Activated gamma-delta T cell treated with anti-CD3 and anti-CD28 coated beads, Interleukin-2, amount 50 U/mL, for 16 hours (primary cell): Measurements from ENCODE around the gene C10orf143.
"Not testable (repeated sequence)": the region's sequence is repeated elsewhere in the genome, so short reads cannot be mapped to it uniquely, and the experiment has no call there.

Experiments
- DNase-seq: peaks from one replicate; pipeline ENCODE4 v3.0.0-alpha.2; 2020; ENCODE audit warnings: low read depth

Gene C10orf143

DNA sequence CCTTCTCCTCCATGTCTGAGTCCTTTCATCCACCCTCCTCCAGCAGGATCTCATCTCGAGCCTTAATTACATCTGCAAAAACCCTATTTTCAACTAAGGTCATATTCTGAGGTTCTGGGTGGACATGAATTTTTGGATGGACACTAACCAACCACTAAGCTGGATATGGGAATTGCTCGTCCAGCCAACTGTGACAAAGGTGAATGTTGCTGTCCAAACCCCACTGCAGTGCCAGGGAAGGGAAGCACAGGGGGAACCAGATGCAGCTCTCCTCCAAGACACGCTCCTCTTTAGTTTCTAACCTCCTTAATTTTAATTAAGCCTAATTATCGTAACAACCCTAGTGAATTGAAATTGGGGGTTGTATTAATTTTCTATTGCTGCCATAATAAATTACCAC is 81.4 kb downstream of the C10orf143 start:
- no peak for DNase-seq

DNA sequence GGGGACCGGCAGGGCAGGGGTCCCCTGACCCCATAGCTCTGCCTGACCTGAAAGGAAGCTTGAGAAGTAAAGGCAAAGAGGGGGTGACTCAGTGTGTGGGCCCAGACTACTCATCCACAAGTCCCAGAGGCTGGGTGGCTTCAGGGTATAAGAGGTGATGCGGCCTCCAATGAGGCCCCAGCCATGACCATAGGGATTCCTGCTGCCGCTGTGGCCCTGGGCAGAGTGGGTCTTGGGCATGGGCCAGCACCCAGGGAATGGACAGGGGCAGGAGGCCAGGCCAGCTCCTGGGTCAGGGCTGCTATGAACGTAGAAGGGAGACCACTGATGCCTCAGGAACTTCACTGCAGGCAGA is 82.2 kb downstream of the C10orf143 start:
- no peak for DNase-seq

DNA sequence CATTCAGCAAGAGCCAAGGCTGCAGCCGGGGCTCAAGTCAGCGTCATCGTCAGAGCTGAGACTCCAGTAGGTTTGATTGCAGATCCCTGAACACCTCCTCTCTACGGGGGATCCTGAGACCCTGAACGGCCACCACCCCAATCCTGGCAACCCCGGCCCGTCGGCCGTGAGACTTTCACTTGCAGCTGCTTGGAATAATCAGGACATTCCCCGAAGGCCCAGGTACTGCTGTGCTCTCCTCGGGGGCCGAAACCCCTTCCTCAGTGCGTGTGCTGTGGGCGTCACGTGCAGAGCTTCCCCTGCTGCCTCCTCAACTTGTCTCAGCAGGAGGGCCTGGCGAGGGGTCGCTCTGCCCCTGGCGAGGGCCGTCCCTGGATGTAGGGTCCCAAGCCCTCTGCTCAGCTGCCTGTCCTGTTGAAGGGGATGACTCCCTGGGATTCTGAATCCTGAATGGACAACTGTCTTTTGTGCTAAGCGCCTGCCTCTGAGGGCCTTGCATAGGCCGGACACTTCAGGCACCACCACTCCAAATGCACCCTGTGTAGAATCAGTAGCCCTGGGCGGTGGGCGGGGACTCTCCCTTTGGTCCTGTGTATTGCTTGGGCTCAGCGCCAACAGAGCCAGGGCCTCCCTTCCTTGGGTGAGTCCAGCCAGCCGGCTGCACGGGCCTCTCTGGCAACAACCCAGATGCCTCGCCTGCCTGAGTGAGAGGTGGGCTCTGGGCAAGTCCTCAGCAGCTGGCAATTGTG is 82.7 kb downstream of the C10orf143 start:
- no peak for DNase-seq

DNA sequence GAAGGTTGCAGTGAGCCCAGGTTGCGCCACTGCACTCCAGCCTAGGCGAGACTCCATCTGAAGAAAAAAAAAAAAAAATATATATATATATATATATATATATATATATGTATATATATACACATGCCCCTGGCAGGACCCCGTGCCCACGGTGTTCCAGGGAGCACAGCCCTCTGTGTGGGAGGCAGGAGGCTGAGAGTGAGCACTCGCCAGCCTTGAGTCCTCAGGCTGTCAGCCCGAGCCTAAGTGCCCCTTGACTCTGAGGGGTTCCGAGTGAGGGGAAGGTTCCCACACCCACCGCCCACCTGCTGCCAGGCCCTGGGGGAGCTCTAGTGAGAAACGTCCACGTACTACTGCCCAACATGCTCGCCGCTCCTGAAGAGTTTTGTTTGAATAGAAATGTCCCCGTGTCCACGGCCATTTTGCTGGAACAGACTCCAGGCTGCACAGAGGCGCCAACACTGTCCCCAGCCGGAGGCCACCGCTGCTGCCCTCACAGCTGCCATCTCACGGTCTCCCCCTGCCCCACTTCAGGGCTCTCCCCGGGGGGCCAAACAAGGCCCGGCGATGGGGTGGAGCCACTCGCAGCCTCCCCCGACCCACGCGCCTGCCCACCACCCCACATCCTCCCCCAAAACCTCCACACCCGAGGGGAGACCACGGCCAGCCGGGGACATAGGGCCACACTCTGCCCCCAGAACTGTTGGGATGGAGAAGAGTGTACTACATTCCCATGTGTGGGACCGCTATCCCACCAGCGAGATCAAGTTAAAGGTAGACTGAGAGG is 83.8 kb downstream of the C10orf143 start:
- no peak for DNase-seq

DNA sequence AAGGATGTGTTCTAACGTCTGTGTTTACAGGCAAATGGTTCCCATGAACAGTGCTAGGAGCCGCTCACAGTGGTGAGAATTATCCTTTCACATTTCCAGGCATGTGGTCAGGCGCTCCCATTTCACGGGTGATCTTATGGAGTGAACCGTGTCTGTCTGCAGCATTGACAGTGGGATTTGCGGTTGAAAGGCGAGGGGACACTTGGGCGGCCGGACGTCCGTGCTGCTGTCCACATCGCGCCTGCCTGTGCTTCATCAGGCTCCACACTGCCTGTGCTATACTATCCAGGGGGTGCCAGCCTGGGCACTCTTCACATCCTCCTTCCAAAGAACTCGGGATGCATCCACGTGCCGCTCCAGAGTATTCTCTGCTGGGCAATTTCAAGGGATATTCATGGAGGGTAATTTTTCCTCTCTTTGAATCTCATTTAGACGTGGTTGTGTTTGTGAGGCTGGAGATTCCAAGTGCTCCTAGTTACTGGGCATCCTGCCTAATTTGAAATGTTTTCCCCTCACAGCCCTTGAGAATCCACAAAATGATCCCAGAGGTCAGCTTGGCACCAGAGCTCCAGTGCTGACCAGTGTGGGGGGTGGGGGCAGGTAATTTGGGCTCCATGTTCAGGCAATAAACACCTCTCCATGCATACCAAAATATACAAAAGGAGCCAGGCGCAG is 84.7 kb downstream of the C10orf143 start:
- DNase-seq = no peak

DNA sequence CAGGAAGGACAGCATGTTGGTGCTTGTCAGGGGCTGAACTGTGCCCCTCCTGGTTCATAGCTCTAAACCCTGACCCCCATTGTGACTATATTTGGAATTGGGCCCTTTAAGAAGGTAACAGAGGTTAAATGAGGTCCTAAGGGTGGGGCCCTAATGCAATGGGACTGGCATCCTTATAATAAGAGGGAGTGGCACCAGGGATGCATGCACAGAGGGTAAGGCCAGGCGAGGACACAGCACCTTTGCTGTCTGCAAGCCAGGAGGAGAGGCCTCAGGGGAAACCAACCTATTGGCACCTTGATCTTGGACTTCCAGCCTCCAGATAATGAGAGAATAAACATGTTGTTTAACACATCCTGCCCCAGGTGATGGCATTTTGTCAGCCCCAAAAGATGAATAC is 85.3 kb downstream of the C10orf143 start:
- no peak for DNase-seq

DNA sequence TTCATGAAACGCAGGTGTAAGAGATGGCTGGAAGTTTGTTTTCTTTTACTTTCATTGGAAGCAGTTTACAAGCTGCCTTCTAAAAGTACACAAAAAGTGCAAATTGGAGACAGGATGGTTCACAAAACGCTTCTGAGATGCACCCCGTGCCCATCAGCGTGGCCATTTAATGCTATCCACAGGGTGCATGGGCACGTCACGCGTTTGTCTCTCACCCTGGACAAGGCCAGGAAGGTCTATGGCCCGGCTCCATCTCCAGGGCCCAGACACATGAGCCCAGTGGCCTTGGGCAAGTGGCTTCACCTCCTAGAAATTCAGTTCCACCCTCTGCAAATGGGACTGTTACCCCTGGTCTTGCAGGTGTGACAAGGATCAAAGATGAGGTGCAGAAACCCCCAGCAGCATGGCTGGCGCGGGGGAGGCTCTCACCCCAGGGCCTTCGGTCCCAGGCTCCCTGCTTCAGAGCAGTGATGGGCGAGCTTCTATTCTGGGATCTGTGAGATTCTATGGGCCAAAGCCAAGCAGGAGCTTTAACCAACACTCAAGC is 85.8 kb downstream of the C10orf143 start:
- no peak for DNase-seq

DNA sequence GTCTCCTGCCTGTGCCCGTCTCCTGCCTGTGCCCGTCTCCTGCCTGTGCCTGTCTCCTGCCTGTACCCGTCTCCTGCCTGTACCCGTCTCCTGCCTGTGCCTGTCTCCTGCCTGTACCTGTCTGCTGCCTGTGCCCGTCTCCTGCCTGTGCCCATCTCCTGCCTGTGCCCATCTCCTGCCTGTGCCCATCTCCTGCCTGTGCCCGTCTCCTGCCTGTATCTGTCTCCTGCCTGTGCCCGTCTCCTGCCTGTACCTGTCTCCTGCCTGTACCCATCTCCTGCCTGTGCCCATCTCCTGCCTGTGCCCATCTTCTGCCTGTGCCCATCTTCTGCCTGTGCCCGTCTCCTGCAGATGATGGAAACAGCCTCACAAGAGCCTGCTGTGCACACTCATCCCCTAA is 86.3 kb downstream of the C10orf143 start:
- DNase-seq = not testable (repeated sequence)

DNA sequence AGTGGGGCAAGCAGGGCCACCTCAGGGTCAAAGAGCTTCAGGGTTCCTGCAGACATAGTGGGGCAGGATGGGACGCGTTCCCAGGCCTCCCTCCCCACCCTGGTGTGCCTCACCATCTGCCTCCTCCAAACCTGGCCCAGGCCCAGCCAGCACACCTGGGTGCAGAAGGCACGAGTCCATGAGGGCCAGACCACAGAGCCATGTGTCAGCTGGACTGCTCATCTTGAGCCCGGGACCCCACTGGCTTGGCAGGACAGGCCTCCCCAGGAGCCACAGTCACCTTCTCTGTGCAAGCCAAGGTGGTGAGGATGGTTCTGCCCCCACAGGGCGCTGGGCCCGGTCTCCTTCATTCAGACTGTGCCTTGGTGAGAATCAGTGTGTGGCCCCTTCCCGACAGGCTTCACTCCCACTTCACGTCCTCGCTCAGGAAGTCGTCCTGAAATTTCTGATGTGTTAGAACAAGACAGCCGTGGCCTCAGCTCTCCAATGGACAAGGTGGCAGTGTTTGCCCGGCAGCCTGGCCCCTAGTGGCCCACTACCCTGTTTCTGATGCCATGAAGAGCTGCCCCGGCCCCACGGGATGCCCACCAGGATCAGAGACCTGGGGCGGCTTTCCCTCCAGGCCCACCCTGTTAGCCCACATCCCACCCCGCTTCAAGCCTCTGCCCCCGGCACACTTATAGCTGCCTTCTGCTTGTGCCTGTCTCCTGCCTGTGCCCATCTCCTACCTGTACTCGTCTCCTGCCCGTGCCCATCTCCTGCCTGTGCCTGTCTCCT is 87.0 kb downstream of the C10orf143 start:
- DNase-seq = no peak

DNA sequence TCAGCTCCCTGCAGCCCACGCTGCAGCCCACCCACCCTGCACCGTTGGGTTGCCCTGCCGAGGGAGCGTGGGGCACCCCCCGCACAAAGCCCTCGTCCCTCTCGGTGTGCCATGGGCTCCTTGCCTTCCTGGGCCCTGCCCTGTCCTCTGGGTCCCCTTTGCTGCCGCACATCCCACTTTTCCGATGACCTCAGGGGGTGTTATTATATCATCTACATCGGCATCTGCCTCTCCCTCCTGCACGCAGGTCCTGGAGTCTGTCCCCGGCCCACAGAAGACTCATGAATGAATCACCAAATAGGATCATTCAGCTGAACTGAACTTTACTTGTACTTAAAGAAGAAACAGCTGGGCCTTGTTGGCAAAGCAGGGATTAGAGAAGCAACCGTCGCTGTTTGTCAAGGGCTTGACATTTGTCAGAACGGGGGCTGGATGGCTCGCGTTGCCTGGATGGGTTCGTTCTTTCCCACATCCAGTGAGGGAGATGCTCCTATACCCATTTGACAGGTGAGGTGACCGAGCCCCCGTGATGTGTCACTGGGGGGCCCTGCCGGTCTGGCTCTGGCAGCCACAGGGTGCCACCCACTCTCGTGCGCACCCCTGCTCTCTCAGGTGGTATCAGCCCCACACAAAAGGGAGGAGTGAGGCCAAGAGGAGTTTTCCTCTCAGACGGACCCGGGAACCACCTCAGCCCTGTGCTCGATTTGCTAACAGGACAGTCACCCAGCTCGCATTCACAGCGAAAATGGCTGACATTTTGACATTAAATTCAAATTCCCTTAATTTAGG is 87.9 kb downstream of the C10orf143 start:
- DNase-seq = no peak

DNA sequence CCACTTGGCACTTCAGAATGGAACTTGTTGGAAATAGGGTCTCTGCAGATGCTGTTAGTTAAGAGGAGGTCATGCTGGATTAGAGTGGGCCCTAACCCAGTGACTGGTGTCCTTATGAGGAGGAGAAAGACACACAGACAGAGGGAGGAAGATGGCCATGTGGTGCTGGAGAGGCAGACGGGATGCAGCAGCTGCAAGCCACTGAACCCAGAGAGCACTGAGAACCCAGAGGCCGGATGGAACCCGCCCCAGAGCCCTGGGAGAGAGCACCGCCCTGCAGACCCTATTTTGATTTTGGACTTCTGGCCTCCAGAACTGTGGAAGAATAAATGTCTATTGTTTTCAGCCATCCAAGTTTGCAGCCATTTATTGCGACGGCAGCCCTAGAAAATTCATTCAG is 88.5 kb downstream of the C10orf143 start:
- DNase-seq = no peak

DNA sequence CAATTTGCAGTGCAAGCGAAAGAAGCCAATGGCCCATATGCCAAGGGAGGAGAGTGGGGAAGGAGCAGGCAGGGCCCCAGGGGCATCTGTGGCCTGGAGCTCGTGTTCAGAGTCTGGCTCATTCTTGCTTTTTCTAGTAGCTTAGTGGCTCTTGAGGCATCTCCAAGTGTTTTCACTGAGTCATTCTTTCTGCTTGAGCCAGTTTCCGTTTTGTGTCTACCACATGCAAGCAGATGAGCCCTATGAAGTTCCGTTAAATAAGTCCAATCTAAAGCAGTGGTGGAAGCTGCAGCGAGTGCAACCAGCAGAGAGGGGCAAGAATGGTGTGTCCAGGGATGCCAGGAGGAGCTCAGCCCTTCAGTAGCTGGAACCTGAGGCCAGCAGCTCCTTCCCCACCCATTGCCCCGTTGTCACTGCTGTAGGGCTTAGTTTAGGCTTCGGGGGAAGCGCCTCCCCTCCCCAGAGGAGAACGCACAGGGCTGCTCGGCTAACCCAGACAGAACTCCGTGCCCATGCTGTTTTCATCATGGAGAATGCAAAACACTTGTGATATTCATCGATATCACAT is 89.2 kb downstream of the C10orf143 start:
- no peak for DNase-seq

DNA sequence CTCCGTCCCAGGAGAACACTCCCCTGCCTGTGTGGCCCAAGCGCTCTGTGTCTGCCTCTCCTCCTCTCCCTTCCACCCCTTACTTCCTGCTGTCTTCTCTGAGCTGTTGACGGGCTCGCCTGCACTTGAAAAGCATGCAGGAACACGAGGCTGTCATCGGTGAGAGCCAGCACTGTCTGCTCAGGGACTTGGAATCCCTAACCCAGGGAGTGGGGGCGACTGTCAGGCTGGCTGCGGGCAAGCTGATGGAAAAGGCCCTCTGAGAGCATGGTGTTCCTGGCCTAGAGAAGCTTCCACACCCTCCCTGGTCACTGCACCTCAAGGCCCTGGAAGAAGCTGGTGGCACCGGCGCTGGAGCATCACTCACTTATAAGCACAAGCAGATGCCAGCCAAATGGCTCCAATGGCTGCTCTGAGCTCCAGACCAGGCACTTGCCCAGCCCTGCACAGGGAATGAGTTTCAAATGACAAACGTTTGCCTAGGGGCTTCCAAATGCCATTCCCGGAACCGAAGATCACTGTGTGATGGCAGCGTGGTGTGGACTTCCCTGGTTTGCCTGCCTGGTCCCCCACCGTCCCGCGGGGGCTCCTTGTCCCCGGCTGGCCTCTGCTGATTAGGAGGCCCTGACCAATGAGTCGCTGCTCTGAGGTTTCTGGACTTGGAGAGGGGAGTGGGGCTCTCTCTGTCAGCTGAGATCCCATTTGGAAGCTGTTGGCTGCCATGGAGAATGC is 89.8 kb downstream of the C10orf143 start:
- DNase-seq = no peak

DNA sequence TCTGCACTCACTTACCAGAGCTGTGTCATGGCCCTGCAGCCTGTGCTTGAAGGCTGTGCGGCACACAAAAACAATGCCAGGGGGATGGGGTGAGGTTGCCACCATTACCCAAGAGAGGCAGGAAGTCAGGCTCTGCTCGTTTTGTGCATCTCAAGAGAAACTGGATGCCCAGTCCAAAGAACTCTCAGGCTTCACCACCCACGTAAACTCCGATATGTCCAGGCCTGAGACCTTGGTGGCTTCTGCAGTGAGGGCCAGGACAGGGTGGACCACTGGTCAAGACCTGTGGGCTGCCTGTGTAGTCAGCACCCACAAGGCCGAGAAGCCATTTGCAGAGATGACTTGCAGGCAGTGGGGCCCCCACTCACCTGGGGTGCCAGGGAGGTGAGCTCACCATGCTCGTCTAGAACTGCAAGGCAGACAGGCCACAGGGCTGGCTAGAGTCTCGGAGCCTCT is 91.9 kb downstream of the C10orf143 start:
- DNase-seq = no peak

DNA sequence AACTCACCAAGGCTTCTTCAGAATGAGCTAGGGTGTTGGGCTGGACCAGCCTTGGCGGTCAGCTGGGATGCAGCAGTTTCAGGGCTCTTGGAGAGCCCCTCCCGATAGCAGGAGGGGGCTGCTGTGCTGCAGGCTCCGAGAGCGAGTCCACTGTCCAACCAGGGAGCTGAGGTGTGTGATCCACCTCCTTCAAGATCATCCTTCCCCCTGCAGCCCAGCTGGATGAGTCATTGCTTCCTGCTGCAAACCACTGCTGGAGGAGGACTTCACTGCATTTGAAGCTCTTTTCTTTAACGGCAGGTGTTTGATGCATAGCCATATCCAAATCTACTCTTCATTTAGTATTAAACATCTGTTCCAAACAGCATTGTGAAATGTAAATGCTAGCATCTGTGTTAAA is 92.4 kb downstream of the C10orf143 start:
- no peak for DNase-seq

DNA sequence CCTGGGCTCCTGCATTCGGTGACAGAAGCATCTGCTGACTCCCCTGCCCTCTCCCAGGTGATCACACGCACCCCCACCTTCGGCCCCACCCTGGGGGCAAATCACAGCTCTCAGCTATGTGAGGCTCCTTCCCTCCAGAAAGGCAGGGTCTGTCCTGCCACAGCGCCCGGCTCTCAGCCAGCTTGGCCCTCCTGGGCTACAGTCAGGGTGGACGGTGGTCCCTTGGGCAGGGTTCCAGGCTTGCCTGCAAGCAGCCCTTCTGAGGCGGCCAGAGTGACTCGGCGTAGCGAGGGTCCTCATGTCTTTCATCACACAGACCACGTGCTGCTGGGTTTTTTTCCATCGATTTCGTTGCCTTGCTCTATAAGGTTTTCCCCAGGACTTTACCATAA is 93.0 kb downstream of the C10orf143 start:
- no peak for DNase-seq

DNA sequence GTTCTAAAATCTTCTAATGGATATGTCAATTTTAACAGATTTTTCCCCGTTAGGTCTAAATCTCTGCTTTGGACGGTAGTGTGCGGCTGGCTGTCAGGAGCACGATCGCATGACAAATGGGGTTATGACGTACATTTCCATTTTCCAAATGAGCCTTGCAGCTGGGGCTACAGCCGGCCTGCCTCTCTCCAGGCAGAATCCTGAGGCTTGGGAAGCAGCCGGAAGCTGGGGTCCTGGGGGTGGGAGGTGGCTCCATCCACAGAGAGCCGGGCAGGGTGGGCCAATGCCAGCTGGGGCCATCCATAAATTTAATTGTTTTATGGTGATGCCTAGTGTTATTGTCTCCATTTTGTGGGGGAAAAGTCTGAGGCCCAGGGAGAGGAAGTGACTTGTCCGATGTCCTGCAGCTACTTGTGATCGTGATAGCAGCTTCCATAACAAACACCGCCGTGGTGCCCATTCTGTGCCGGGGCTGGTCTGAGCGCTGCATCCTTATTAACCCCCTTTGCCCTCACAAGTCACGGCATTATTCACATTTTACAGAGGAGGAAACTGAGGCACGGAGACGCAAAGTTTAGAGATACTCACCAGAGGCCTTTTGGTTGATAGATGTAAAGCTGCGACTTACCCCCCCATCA is 93.5 kb downstream of the C10orf143 start:
- no peak for DNase-seq

DNA sequence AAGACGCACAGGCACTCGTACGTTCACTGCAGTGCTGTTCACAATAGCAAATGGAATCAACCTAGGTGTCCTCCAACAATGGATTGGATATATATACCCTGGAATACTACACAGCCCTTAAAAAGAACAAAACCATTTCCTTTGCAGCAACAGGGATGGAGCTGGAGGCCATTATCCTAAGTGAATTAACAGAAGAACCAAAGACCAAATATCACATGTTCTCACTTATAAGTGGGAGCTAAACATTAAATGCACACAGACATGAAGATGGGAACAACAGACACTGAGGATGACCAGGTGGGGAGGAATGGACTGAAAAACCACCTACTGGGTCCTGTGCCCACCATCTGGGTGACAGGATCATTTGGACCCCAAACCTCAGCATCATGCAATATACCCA is 94.5 kb downstream of the C10orf143 start:
- DNase-seq = no peak

DNA sequence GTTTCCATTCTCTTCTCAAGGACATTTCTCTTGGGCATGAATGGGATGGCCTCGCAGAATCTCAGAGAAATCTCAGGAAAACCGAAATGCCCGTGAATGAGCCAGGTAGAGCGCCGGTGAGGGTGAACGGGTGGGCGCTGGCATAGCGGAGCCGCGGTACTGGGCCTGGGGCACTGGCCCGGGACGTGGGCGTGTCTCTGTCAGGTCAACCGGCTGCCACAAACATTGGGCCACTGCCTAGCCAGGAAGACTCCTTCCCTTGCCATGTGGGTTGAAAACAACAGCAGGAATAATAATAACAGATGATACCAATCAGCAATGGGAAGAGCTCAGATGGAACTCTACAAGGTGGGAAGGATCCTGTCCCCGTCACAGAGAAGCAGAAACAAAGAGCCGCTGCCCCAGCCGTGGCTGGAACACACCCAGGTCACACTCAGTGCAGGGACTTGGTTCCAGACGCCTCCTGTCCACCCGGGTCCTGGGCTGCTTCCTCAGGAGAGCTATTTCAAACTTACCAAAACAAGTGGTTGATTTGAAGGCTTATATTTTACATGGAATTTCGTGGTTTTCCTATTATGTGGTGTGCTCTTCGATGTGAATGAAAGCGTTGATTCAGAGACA is 95.4 kb downstream of the C10orf143 start:
- no peak for DNase-seq
